Measurements from ENCODE around the gene SNX32.

SNX32 gene

GRCh38 chr11:65854161-65854592 is 20.4 kb downstream of the SNX32 start:
- Histone ChIP-seq H3K4me1 (ENCODE audit: control insufficient read depth in 1 of 2, insufficient read depth in 2 of 2, low read length in 2 of 2) (peaks cover 0 to 19% of the 10 kb centered on the region in 2 donors), H3K27ac (ENCODE audit: low read length) (peak overlapping the region; percentile 69), H3K9me3 (ENCODE audit: control insufficient read depth in 1 of 2, low read length in 2 of 2) (peaks cover 0 to 2% of the 10 kb centered on the region in 2 donors), H3K27me3 (ENCODE audit: low read depth, low read length) (no peaks in the 10 kb centered on the region), H3K36me3 (ENCODE audit: control insufficient read depth in 1 of 2, insufficient read depth in 2 of 2, low read length in 2 of 2) (peaks cover 31 to 64% of the 10 kb centered on the region in 2 donors), H3K4me3 (ENCODE audit: low read depth in 1 of 2, low read length in 2 of 2) (no peak overlapping the region)

DNA sequence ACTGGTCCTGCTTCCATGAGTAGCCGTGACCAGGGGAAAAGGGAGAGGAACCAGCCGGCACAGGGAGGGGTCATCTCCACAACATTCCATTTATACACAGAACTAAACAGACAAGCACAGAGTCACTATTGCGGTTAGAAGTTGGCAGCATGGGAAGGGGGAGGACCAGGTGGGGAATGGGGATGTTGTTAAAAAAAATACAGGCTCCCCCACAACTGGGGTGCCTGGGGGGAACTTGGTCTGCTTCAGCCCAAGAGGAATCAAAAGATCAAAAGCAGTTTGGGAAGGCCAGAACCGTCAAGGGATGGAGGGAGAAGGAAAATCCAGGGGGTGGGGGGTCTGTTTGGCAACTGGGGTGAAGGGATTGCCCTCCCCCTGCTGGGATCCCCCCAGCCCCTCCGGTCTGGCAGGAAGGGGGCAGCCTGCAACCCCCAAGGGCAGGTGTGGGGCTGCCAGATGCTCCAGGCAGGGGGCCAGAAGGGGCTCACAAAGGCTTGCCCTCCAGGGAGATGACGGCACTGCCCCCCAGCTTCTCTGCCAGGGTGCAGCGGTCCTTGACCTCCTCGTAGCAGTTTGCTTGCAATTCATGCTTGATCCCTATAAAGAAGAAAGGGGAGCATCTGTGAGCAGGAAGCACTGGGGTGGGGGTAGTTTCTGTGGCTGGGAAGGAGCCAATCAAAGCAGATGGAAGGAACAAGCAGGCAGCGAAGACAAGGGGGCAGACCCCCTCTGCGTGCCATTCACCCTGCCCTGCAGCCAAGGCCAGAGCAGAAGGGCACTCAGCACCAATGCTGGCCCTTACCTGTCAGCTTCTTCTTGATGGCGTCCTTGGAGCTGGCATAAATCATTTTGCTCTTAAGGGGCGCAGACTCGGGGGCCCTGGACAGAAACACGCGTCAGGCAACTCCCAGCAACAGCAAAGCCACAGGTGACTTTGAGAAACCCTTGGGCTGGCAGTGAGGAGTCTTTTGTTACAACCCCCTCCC is 21.4 kb downstream of the SNX32 start:
- H3K36me3 ChIP-seq (ENCODE audit: control insufficient read depth in 1 of 2, insufficient read depth in 2 of 2, low read length in 2 of 2): peaks cover 31 to 64% of the 10 kb centered on the region in 2 donors
- H3K4me3 ChIP-seq (ENCODE audit: low read depth in 1 of 2, low read length in 2 of 2): peak overlapping the region in 1 of 2 donors; percentile 97
- peaks cover 0 to 2% of the 10 kb centered on the region in 2 donors for H3K9me3 ChIP-seq (ENCODE audit: control insufficient read depth in 1 of 2, low read length in 2 of 2)
- peaks cover 0 to 19% of the 10 kb centered on the region in 2 donors for H3K4me1 ChIP-seq (ENCODE audit: control insufficient read depth in 1 of 2, insufficient read depth in 2 of 2, low read length in 2 of 2)
- H3K27me3 ChIP-seq (ENCODE audit: low read depth, low read length): no peaks in the 10 kb centered on the region
- H3K27ac ChIP-seq (ENCODE audit: low read length): peak overlapping the region; percentile 95

GRCh38 chr11:65855927-65856363 is 22.2 kb downstream of the SNX32 start:
- H3K36me3 ChIP-seq (ENCODE audit: control insufficient read depth in 1 of 2, insufficient read depth in 2 of 2, low read length in 2 of 2): peaks cover 31 to 62% of the 10 kb centered on the region in 2 donors
- peak overlapping the region; percentile 92 to 97 for H3K4me3 ChIP-seq (ENCODE audit: low read depth in 1 of 2, low read length in 2 of 2)
- H3K9me3 ChIP-seq (ENCODE audit: control insufficient read depth in 1 of 2, low read length in 2 of 2): peaks cover 0 to 2% of the 10 kb centered on the region in 2 donors
- H3K27ac ChIP-seq (ENCODE audit: low read length): peak overlapping the region; percentile 95
- no peaks in the 10 kb centered on the region for H3K27me3 ChIP-seq (ENCODE audit: low read depth, low read length)
- peaks cover 0 to 19% of the 10 kb centered on the region in 2 donors for H3K4me1 ChIP-seq (ENCODE audit: control insufficient read depth in 1 of 2, insufficient read depth in 2 of 2, low read length in 2 of 2)

GRCh38 chr11:65856689-65857499 is 23.1 kb downstream of the SNX32 start:
- peak overlapping the region; percentile 95 for H3K27ac ChIP-seq (ENCODE audit: low read length)
- H3K4me1 ChIP-seq (ENCODE audit: control insufficient read depth in 1 of 2, insufficient read depth in 2 of 2, low read length in 2 of 2): peaks cover 0 to 28% of the 10 kb centered on the region in 2 donors
- H3K36me3 ChIP-seq (ENCODE audit: control insufficient read depth in 1 of 2, insufficient read depth in 2 of 2, low read length in 2 of 2): peaks cover 31 to 59% of the 10 kb centered on the region in 2 donors
- H3K9me3 ChIP-seq (ENCODE audit: control insufficient read depth in 1 of 2, low read length in 2 of 2): no peaks in the 10 kb centered on the region
- no peaks in the 10 kb centered on the region for H3K27me3 ChIP-seq (ENCODE audit: low read depth, low read length)
- peak overlapping the region; percentile 92 to 97 for H3K4me3 ChIP-seq (ENCODE audit: low read depth in 1 of 2, low read length in 2 of 2)

- Histone ChIP-seq H3K27me3 (ENCODE audit: low read depth, low read length) (no peaks in the 10 kb centered on the region), H3K4me3 (ENCODE audit: low read depth in 1 of 2, low read length in 2 of 2) (peak overlapping the region; percentile 92 to 97), H3K9me3 (ENCODE audit: control insufficient read depth in 1 of 2, low read length in 2 of 2) (no peaks in the 10 kb centered on the region), H3K4me1 (ENCODE audit: control insufficient read depth in 1 of 2, insufficient read depth in 2 of 2, low read length in 2 of 2) (peaks cover 0 to 34% of the 10 kb centered on the region in 2 donors), H3K27ac (ENCODE audit: low read length) (peak overlapping the region; percentile 95), H3K36me3 (ENCODE audit: control insufficient read depth in 1 of 2, insufficient read depth in 2 of 2, low read length in 2 of 2) (peaks cover 31 to 59% of the 10 kb centered on the region in 2 donors)
Observed at GRCh38 chr11:65857500-65857852, 23.7 kb downstream of the SNX32 start.

GRCh38 chr11:65857853-65858680 is 24.3 kb downstream of the SNX32 start, which contains the start of gene CFL1:
Gene CFL1 (minus strand): TSS chr11:65858180. CDS start chr11:65858099, 81 bp downstream.
- H3K4me3 ChIP-seq (ENCODE audit: low read depth in 1 of 2, low read length in 2 of 2): peak within 1 kb of the TSS; percentile 92 to 97
- H3K27ac ChIP-seq (ENCODE audit: low read length): peak within 1 kb of the TSS; percentile 96
- no peaks in the 10 kb centered on the region for H3K9me3 ChIP-seq (ENCODE audit: control insufficient read depth in 1 of 2, low read length in 2 of 2)
- H3K36me3 ChIP-seq (ENCODE audit: control insufficient read depth in 1 of 2, insufficient read depth in 2 of 2, low read length in 2 of 2): peaks cover 29 to 59% of the 10 kb centered on the region in 2 donors
- peaks cover 0 to 39% of the 10 kb centered on the region in 2 donors for H3K4me1 ChIP-seq (ENCODE audit: control insufficient read depth in 1 of 2, insufficient read depth in 2 of 2, low read length in 2 of 2)
- H3K27me3 ChIP-seq (ENCODE audit: low read depth, low read length): no peaks in the 10 kb centered on the region

- H3K27me3 ChIP-seq (ENCODE audit: low read depth, low read length): no peaks in the 10 kb centered on the region
Observed at GRCh38 chr11:65858681-65859087, 24.9 kb downstream of the SNX32 start.

DNA sequence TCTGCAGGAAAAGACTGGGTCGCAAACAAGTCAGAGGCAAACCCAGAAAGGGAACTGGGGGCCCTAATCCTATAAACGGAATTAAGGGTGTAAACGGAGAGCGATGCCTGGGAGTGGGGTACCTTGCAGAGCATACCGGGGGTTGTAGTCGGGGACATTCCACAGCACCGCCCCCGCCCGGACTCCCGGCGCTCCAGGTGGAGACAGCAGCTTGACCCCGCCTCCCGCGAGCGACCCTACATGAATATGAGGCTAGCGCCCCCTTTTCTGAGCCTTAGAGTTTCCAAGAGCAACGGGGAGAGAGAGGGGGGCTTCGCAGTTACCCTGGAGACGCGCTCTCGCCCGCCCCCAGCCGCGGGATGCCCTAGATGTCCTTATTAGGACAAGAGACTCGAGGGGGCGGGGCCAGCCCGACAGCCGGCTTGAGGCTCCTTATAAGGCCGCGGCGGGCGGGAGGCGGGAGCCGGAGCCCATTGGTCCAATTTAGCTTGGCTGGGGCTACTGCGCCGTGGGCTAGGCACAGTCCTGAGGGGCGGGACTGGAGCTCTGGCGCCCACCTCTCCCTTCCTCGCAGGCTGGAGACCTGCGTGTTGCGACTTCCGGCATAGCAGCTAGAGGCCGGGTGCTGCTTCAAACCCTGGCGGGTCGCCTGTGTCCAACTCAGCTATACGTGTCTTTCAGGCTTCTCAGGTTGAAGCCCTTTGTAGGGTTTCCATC is 25.5 kb downstream of the SNX32 start:
- Histone ChIP-seq H3K27ac (ENCODE audit: low read length) (peak overlapping the region; percentile 96), H3K4me1 (ENCODE audit: control insufficient read depth in 1 of 2, insufficient read depth in 2 of 2, low read length in 2 of 2) (peaks cover 0 to 42% of the 10 kb centered on the region in 2 donors), H3K36me3 (ENCODE audit: control insufficient read depth in 1 of 2, insufficient read depth in 2 of 2, low read length in 2 of 2) (peaks cover 27 to 59% of the 10 kb centered on the region in 2 donors), H3K4me3 (ENCODE audit: low read depth in 1 of 2, low read length in 2 of 2) (peak overlapping the region; percentile 87 to 97), H3K27me3 (ENCODE audit: low read depth, low read length) (no peaks in the 10 kb centered on the region), H3K9me3 (ENCODE audit: control insufficient read depth in 1 of 2, low read length in 2 of 2) (no peaks in the 10 kb centered on the region)

More at GRCh38 chr11:65858681-65859087, 24.9 kb downstream of the SNX32 start:
- peak overlapping the region; percentile 72 to 97 for H3K4me3 ChIP-seq (ENCODE audit: low read depth in 1 of 2, low read length in 2 of 2)
- H3K4me1 ChIP-seq (ENCODE audit: control insufficient read depth in 1 of 2, insufficient read depth in 2 of 2, low read length in 2 of 2): peaks cover 0 to 42% of the 10 kb centered on the region in 2 donors
- peaks cover 26 to 59% of the 10 kb centered on the region in 2 donors for H3K36me3 ChIP-seq (ENCODE audit: control insufficient read depth in 1 of 2, insufficient read depth in 2 of 2, low read length in 2 of 2)
- no peaks in the 10 kb centered on the region for H3K9me3 ChIP-seq (ENCODE audit: control insufficient read depth in 1 of 2, low read length in 2 of 2)
- peak overlapping the region; percentile 96 for H3K27ac ChIP-seq (ENCODE audit: low read length)

- Histone ChIP-seq H3K36me3 (ENCODE audit: control insufficient read depth in 1 of 2, insufficient read depth in 2 of 2, low read length in 2 of 2) (peaks cover 26 to 59% of the 10 kb centered on the region in 2 donors), H3K4me1 (ENCODE audit: control insufficient read depth in 1 of 2, insufficient read depth in 2 of 2, low read length in 2 of 2) (peaks cover 0 to 42% of the 10 kb centered on the region in 2 donors), H3K4me3 (ENCODE audit: low read depth in 1 of 2, low read length in 2 of 2) (peak overlapping the region; percentile 87 to 97), H3K9me3 (ENCODE audit: control insufficient read depth in 1 of 2, low read length in 2 of 2) (no peaks in the 10 kb centered on the region), H3K27ac (ENCODE audit: low read length) (peak overlapping the region; percentile 96), H3K27me3 (ENCODE audit: low read depth, low read length) (no peaks in the 10 kb centered on the region)
Observed at GRCh38 chr11:65859812-65860277, 26.1 kb downstream of the SNX32 start.
